Duodenal mucosa (tissue), 2 donors: ENCODE measurements around the gene ZBTB2.
A peak's percentile ranks its signal among the peaks of the same experiment; 100 is the strongest.
"Not testable (repeated sequence)": the region's sequence is repeated elsewhere in the genome, so short reads cannot be mapped to it uniquely, and the experiment has no call there.

Experiments used
- H3K27ac ChIP-seq: one replicate; pipeline ENCODE4 v1.7.0; 2013; ENCODE audit warnings: low read depth, low read length
- H3K27me3 ChIP-seq, 2 donors: one replicate each; pipeline ENCODE4 v1.7.0; 2013; ENCODE audit warnings: low read length in 2 of 2, control low read depth in 1 of 2; ENCODE audit not compliant: insufficient read depth in 2 of 2, control insufficient read depth in 1 of 2
- H3K36me3 ChIP-seq, 2 donors: one replicate each; pipeline ENCODE4 v1.7.0; 2013; ENCODE audit warnings: low read length in 2 of 2, control low read depth in 1 of 2; ENCODE audit not compliant: insufficient read depth in 2 of 2, control insufficient read depth in 1 of 2
- H3K4me1 ChIP-seq, 2 donors: one replicate each; pipeline ENCODE4 v1.7.0; 2013; ENCODE audit warnings: low read length in 2 of 2, control low read depth in 1 of 2; ENCODE audit not compliant: insufficient read depth in 2 of 2, control insufficient read depth in 1 of 2
- H3K4me3 ChIP-seq, 2 donors: one replicate each; pipeline ENCODE4 v1.7.0; 2013; ENCODE audit warnings: low read length in 2 of 2, low read depth in 1 of 2
- H3K9ac ChIP-seq, 2 donors: one replicate each; pipeline ENCODE4 v1.7.0; 2013; ENCODE audit warnings: low read length in 2 of 2, low read depth in 1 of 2
- H3K9me3 ChIP-seq, 2 donors: one replicate each; pipeline ENCODE4 v1.7.0; 2013; ENCODE audit warnings: low read length in 2 of 2, control low read depth in 1 of 2; ENCODE audit not compliant: control insufficient read depth in 1 of 2

Gene ZBTB2

GRCh38 chr6:151388236-151388635 lies 3.1 kb downstream of the ZBTB2 start:
- no peak overlapping the region for H3K27ac ChIP-seq
- H3K4me1 ChIP-seq, result peaks cover 34 to 35% of the 10 kb centered on the region in 2 donors
- H3K9me3 ChIP-seq, result no peaks in the 10 kb centered on the region
- no peak overlapping the region for H3K4me3 ChIP-seq
- H3K9ac ChIP-seq, result no peak overlapping the region
- no peaks in the 10 kb centered on the region for H3K36me3 ChIP-seq
- H3K27me3 ChIP-seq, result no peaks in the 10 kb centered on the region

- H3K4me3 ChIP-seq, result no peak overlapping the region
- H3K9ac ChIP-seq, result no peak overlapping the region
- H3K9me3 ChIP-seq, result no peaks in the 10 kb centered on the region
- H3K27ac ChIP-seq, result no peak overlapping the region
- H3K4me1 ChIP-seq, result peaks cover 26% of the 10 kb centered on the region in 2 donors
- no peaks in the 10 kb centered on the region for H3K27me3 ChIP-seq
- H3K36me3 ChIP-seq, result no peaks in the 10 kb centered on the region
Measured at GRCh38 chr6:151387175-151387970, 4.0 kb downstream of the ZBTB2 start.

GRCh38 chr6:151385177-151385576 lies 6.2 kb downstream of the ZBTB2 start:
- Histone ChIP-seq H3K9me3 (no peaks in the 10 kb centered on the region), H3K4me3 (peak overlapping the region in 1 of 2 donors; percentile 12), H3K4me1 (peaks cover 22% of the 10 kb centered on the region in 2 donors), H3K36me3 (no peaks in the 10 kb centered on the region), H3K27ac (no peak overlapping the region), H3K9ac (no peak overlapping the region), H3K27me3 (no peaks in the 10 kb centered on the region)

- Histone ChIP-seq H3K36me3 (no peaks in the 10 kb centered on the region), H3K27ac (no peak overlapping the region), H3K4me3 (no peak overlapping the region), H3K4me1 (peaks cover 22% of the 10 kb centered on the region in 2 donors), H3K9ac (no peak overlapping the region), H3K27me3 (no peaks in the 10 kb centered on the region), H3K9me3 (no peaks in the 10 kb centered on the region)
Measured at GRCh38 chr6:151384151-151384550, 7.2 kb downstream of the ZBTB2 start.

GRCh38 chr6:151382631-151383030 lies 8.7 kb downstream of the ZBTB2 start:
- H3K27me3 ChIP-seq, H3K36me3 ChIP-seq, H3K4me3 ChIP-seq, H3K27ac ChIP-seq, H3K9me3 ChIP-seq, H3K9ac ChIP-seq: not testable (repeated sequence)
- peaks cover 10 to 17% of the 10 kb centered on the region in 2 donors for H3K4me1 ChIP-seq

- Histone ChIP-seq H3K9ac (no peak overlapping the region), H3K27me3 (no peaks in the 10 kb centered on the region), H3K9me3 (no peaks in the 10 kb centered on the region), H3K27ac (no peak overlapping the region), H3K36me3 (no peaks in the 10 kb centered on the region), H3K4me3 (no peak overlapping the region), H3K4me1 (peaks cover 10 to 17% of the 10 kb centered on the region in 2 donors)
Measured at GRCh38 chr6:151381722-151382121, 9.6 kb downstream of the ZBTB2 start.

GRCh38 chr6:151380848-151381205 lies 10.5 kb downstream of the ZBTB2 start:
- Histone ChIP-seq H3K4me1 (peaks cover 10 to 17% of the 10 kb centered on the region in 2 donors), H3K9ac (no peak overlapping the region), H3K27ac (no peak overlapping the region), H3K9me3 (no peaks in the 10 kb centered on the region), H3K36me3 (no peaks in the 10 kb centered on the region), H3K27me3 (no peaks in the 10 kb centered on the region), H3K4me3 (peak overlapping the region in 1 of 2 donors; percentile 50)

GRCh38 chr6:151379933-151380847 lies 11.2 kb downstream of the ZBTB2 start:
- Histone ChIP-seq H3K27ac (no peak overlapping the region), H3K4me3 (peak overlapping the region; percentile 49 to 50), H3K4me1 (peaks cover 6 to 13% of the 10 kb centered on the region in 2 donors), H3K9ac (peak overlapping the region; percentile 18 to 45), H3K36me3 (no peaks in the 10 kb centered on the region), H3K27me3 (no peaks in the 10 kb centered on the region), H3K9me3 (no peaks in the 10 kb centered on the region)

GRCh38 chr6:151377095-151377494 lies 14.3 kb downstream of the ZBTB2 start:
- Histone ChIP-seq H3K27me3 (no peaks in the 10 kb centered on the region), H3K9me3 (no peaks in the 10 kb centered on the region), H3K4me1 (peaks cover 0 to 5% of the 10 kb centered on the region in 2 donors), H3K36me3 (peaks cover 3 to 8% of the 10 kb centered on the region in 2 donors), H3K27ac (no peak overlapping the region), H3K9ac (no peak overlapping the region), H3K4me3 (no peak overlapping the region)

GRCh38 chr6:151376440-151376839 lies 14.9 kb downstream of the ZBTB2 start:
- Histone ChIP-seq H3K27me3 (no peaks in the 10 kb centered on the region), H3K36me3 (peaks cover 10 to 14% of the 10 kb centered on the region in 2 donors), H3K9ac (no peak overlapping the region), H3K4me3 (no peak overlapping the region), H3K9me3 (no peaks in the 10 kb centered on the region), H3K27ac (no peak overlapping the region), H3K4me1 (peaks cover 0 to 5% of the 10 kb centered on the region in 2 donors)
